ENCODE measurements around the gene THBS4. TPM values are rescaled to one million over a fixed set of nuclear protein-coding genes. Genes with fewer than 3 reads are reported as not detected.

THBS4 gene
- total RNA-seq = 0.16 TPM in 1 of 2 replicates, not detected in the other

GRCh38 chr5:80034962-80035821, at the start of gene THBS4:
Gene THBS4 (plus strand): TSS chr5:80035348. CDS start chr5:80035538, 190 bp downstream.

GRCh38 chr5:79990598-79991507, 44.3 kb upstream of the THBS4 start, which contains the start of gene MTX3:
Gene MTX3 (minus strand): TSS chr5:79991262. CDS start chr5:79991238, 24 bp downstream.

Other genes starting within 250 kb of the THBS4 start
- 5.0 and 5.4 TPM in 2 replicates for gene MTX3, start 44.1 kb upstream of the THBS4 start, total RNA-seq
- gene SERINC5, start 220.7 kb downstream of the THBS4 start, total RNA-seq = 4.9 and 7.8 TPM in 2 replicates